ES-I3 (cell line): Measurements from ENCODE around the gene FDPS.
"Not testable (repeated sequence)": the region's sequence is repeated elsewhere in the genome, so short reads cannot be mapped to it uniquely, and the experiment has no call there.

Experiments
- H3K36me3 ChIP-seq: 2 replicates; pipeline ENCODE4 v1.6.1; 2013; ENCODE audit warnings: mild to moderate bottlenecking, low read length, control low read depth, moderate library complexity; ENCODE audit not compliant: insufficient read depth
- H3K4me1 ChIP-seq: 2 replicates; pipeline ENCODE4 v1.6.1; 2013; ENCODE audit warnings: mild to moderate bottlenecking, control low read depth, low read length; ENCODE audit not compliant: insufficient read depth
- H3K9ac ChIP-seq: 2 replicates; pipeline ENCODE4 v1.6.1; 2013; ENCODE audit warnings: low read depth, mild to moderate bottlenecking, low read length, moderate library complexity
- H3K9me3 ChIP-seq: 2 replicates; pipeline ENCODE4 v1.6.1; 2013; ENCODE audit warnings: mild to moderate bottlenecking, low read length, moderate library complexity; ENCODE audit not compliant: control insufficient read depth, insufficient read depth

The FDPS gene

GRCh38 chr1:155277902-155278688 lies 30.6 kb upstream of the FDPS start:
- H3K4me1 ChIP-seq, result peaks cover 11% of the 10 kb centered on the region
- no peaks in the 10 kb centered on the region for H3K36me3 ChIP-seq
- peak overlapping the region; percentile 74; the same call in 1 of the 2 replicates for H3K9ac ChIP-seq
- H3K9me3 ChIP-seq, result no peaks in the 10 kb centered on the region

- Histone ChIP-seq H3K9me3 (no peaks in the 10 kb centered on the region), H3K9ac (no peak overlapping the region), H3K36me3 (no peaks in the 10 kb centered on the region), H3K4me1 (peaks cover 11% of the 10 kb centered on the region)
These were observed 29.9 kb upstream of the FDPS start for GRCh38 chr1:155278689-155279160.

- Histone ChIP-seq H3K36me3 (no peaks in the 10 kb centered on the region), H3K9ac (no peak overlapping the region), H3K4me1 (peaks cover 11% of the 10 kb centered on the region), H3K9me3 (no peaks in the 10 kb centered on the region)
These were observed 29.4 kb upstream of the FDPS start for GRCh38 chr1:155279268-155279667.

GRCh38 chr1:155282488-155283091 lies 26.1 kb upstream of the FDPS start:
- peaks cover 11% of the 10 kb centered on the region for H3K4me1 ChIP-seq
- no peaks in the 10 kb centered on the region for H3K36me3 ChIP-seq
- H3K9ac ChIP-seq, result no peak overlapping the region
- H3K9me3 ChIP-seq, result no peaks in the 10 kb centered on the region

- Histone ChIP-seq H3K4me1 (peaks cover under 1% of the 10 kb centered on the region), H3K9ac (no peak overlapping the region), H3K36me3 (no peaks in the 10 kb centered on the region), H3K9me3 (no peaks in the 10 kb centered on the region)
These were observed 24.2 kb upstream of the FDPS start for GRCh38 chr1:155284476-155284875.

- H3K9me3 ChIP-seq, result no peaks in the 10 kb centered on the region
- H3K36me3 ChIP-seq, result no peaks in the 10 kb centered on the region
- H3K4me1 ChIP-seq, result no peaks in the 10 kb centered on the region
- no peak overlapping the region for H3K9ac ChIP-seq
These were observed 23.6 kb upstream of the FDPS start for GRCh38 chr1:155285063-155285462.

- Histone ChIP-seq H3K9me3 (no peaks in the 10 kb centered on the region), H3K36me3 (no peaks in the 10 kb centered on the region), H3K4me1 (no peaks in the 10 kb centered on the region), H3K9ac (no peak overlapping the region)
These were observed 23.0 kb upstream of the FDPS start for GRCh38 chr1:155285631-155286044.

- no peaks in the 10 kb centered on the region for H3K9me3 ChIP-seq
- no peak overlapping the region for H3K9ac ChIP-seq
- H3K4me1 ChIP-seq, result no peaks in the 10 kb centered on the region
- H3K36me3 ChIP-seq, result no peaks in the 10 kb centered on the region
These were observed 22.1 kb upstream of the FDPS start for GRCh38 chr1:155286544-155286943.

- Histone ChIP-seq H3K9me3 (no peaks in the 10 kb centered on the region), H3K36me3 (no peaks in the 10 kb centered on the region), H3K9ac (no peak overlapping the region), H3K4me1 (no peaks in the 10 kb centered on the region)
These were observed 20.6 kb upstream of the FDPS start for GRCh38 chr1:155287987-155288543.

GRCh38 chr1:155291006-155291405 lies 17.7 kb upstream of the FDPS start:
- H3K9ac ChIP-seq, result not testable (repeated sequence)

GRCh38 chr1:155293086-155293749 lies 15.4 kb upstream of the FDPS start:
- H3K9ac ChIP-seq, result no peak overlapping the region
- H3K9me3 ChIP-seq, result no peaks in the 10 kb centered on the region
- peaks cover 8% of the 10 kb centered on the region for H3K4me1 ChIP-seq
- no peaks in the 10 kb centered on the region for H3K36me3 ChIP-seq

More at GRCh38 chr1:155291006-155291405, 17.7 kb upstream of the FDPS start:
- not testable (repeated sequence) for H3K4me1 ChIP-seq, H3K9me3 ChIP-seq, H3K36me3 ChIP-seq

- H3K9me3 ChIP-seq, result no peaks in the 10 kb centered on the region
- peaks cover 8% of the 10 kb centered on the region for H3K4me1 ChIP-seq
- no peaks in the 10 kb centered on the region for H3K36me3 ChIP-seq
- peak overlapping the region; percentile 79; the same call in 1 of the 2 replicates for H3K9ac ChIP-seq
These were observed 14.0 kb upstream of the FDPS start for GRCh38 chr1:155294520-155295182.

- Histone ChIP-seq H3K9me3 (no peaks in the 10 kb centered on the region), H3K4me1 (peaks cover 8% of the 10 kb centered on the region), H3K36me3 (no peaks in the 10 kb centered on the region), H3K9ac (peak overlapping the region; percentile 79; the same call in 1 of the 2 replicates)
These were observed 13.3 kb upstream of the FDPS start for GRCh38 chr1:155295183-155295941.
